HepG2 (cell line): ENCODE results near the gene POLR3GL. TPM values are rescaled to one million over a fixed set of nuclear protein-coding genes. Genes with fewer than 3 reads are reported as not detected.

ENCODE experiments used
- ARID4A ChIP-seq: sonication (generic); formaldehyde crosslinking; IDR thresholded peaks from 2 replicates; pipeline ENCODE4 v1.5.0; 2020; ENCODE audit warnings: mild to moderate bottlenecking, missing genetic modification reagents, borderline replicate concordance
- ASH2L ChIP-seq: fragments of 300-600, 200-600 bp; sonication (generic); IDR thresholded peaks from 2 replicates; pipeline ENCODE4 v1.7.0; 2017; ENCODE audit warnings: low read depth, mild to moderate bottlenecking, moderate library complexity, mixed read lengths, low read length; ENCODE audit not compliant: insufficient read length
- GRHL1 ChIP-seq: sonication (generic); formaldehyde crosslinking; conservative IDR thresholded peaks from 2 replicates; pipeline ENCODE4 v1.8.0; 2022; ENCODE audit warnings: missing genetic modification reagents
- HOXA9 ChIP-seq: sonication (generic); formaldehyde crosslinking; IDR thresholded peaks from 2 replicates; pipeline ENCODE4 v1.8.1; 2022; ENCODE audit warnings: missing genetic modification reagents, mild to moderate bottlenecking, moderate library complexity, borderline replicate concordance
- KDM4B ChIP-seq: sonication (generic); formaldehyde crosslinking; IDR thresholded peaks from 2 replicates; pipeline ENCODE4 v1.4.0; 2020; ENCODE audit warnings: missing genetic modification reagents
- NCOR1 ChIP-seq: fragments of 200-600 bp; sonication (generic); IDR thresholded peaks from 2 replicates; pipeline ENCODE4 v1.7.0; 2017; ENCODE audit warnings: antibody characterized with exemption, low read length, borderline replicate concordance
- NFYB ChIP-seq: sonication (generic); formaldehyde crosslinking; IDR thresholded peaks from 2 replicates; pipeline ENCODE4 v1.4.0; 2020; ENCODE audit warnings: missing genetic modification reagents
- PATZ1 ChIP-seq: sonication (generic); formaldehyde crosslinking; IDR thresholded peaks from 2 replicates; pipeline ENCODE4 v1.4.0; 2020; ENCODE audit warnings: missing genetic modification reagents
- PREB ChIP-seq: sonication (generic); formaldehyde crosslinking; IDR thresholded peaks from 2 replicates; pipeline ENCODE4 v1.4.0; 2020; ENCODE audit warnings: missing genetic modification reagents
- SALL2 ChIP-seq: sonication (generic); formaldehyde crosslinking; IDR thresholded peaks from 2 replicates; pipeline ENCODE4 v1.8.1; 2023; ENCODE audit warnings: mild to moderate bottlenecking, missing genetic modification reagents, inconsistent platforms
- SIN3A ChIP-seq: IDR thresholded peaks from 2 replicates; pipeline ENCODE4 v1.6.1; 2011; ENCODE audit warnings: low read depth, mild to moderate bottlenecking, control low read depth, low read length, borderline replicate concordance
- U2AF1 ChIP-seq: fragments of 200-400 bp; formaldehyde crosslinking; optimal IDR thresholded peaks from 2 replicates; pipeline ENCODE3; 2017; ENCODE audit warnings: mild to moderate bottlenecking, low read depth, low read length
- ZBTB46 ChIP-seq: sonication (generic); formaldehyde crosslinking; IDR thresholded peaks from 2 replicates; pipeline ENCODE4 v1.4.0; 2020; ENCODE audit warnings: mild to moderate bottlenecking, missing genetic modification reagents, borderline replicate concordance
- ZNF879 ChIP-seq: sonication (generic); formaldehyde crosslinking; IDR thresholded peaks from 2 replicates; pipeline ENCODE4 v1.8.1; 2023; ENCODE audit warnings: missing genetic modification reagents
- polyA plus RNA-seq, 8 experiments: library from polyadenylated mRNA; depleted of rRNA in 3 of 8; stranded (reverse) in 7 of 8; unstranded in 1 of 8; fragments of >200 nt; fragmentation: Illumina TruSeq in 4 of 8; extraction: Trizol in 4 of 8; gene quantifications; 2 replicates each; pipeline versions ENCODE4 v1.2.1 to v1.2.3, GENCODE V29; 2011 to 2016; ENCODE audit warnings: low read depth in 4 of 8, missing spikeins in 1 of 8, mixed read lengths in 1 of 8; ENCODE audit not compliant: insufficient read depth in 1 of 8
- total RNA-seq, 5 experiments: library from RNA; depleted of rRNA; stranded (reverse); fragments of >200 nt; fragmentation: Illumina TruSeq; extraction: Trizol; gene quantifications; 2 replicates each; pipeline ENCODE4 v1.2.3, GENCODE V29; 2016; ENCODE audit warnings: low read depth in 1 of 5
- TF ChIP-seq, protein P1 (sequence below): sonication (generic); formaldehyde crosslinking; IDR thresholded peaks from 2 replicates; pipeline ENCODE4 v1.5.1; 2020; ENCODE audit warnings: missing genetic modification reagents, mild to moderate bottlenecking, borderline replicate concordance

The POLR3GL gene
- total and polyA plus RNA-seq, 2 of the 13 experiments (the other 11 are each of a cell fraction or from before 2014, with no cell fraction given): 11.5 to 12.4 TPM

DNA sequence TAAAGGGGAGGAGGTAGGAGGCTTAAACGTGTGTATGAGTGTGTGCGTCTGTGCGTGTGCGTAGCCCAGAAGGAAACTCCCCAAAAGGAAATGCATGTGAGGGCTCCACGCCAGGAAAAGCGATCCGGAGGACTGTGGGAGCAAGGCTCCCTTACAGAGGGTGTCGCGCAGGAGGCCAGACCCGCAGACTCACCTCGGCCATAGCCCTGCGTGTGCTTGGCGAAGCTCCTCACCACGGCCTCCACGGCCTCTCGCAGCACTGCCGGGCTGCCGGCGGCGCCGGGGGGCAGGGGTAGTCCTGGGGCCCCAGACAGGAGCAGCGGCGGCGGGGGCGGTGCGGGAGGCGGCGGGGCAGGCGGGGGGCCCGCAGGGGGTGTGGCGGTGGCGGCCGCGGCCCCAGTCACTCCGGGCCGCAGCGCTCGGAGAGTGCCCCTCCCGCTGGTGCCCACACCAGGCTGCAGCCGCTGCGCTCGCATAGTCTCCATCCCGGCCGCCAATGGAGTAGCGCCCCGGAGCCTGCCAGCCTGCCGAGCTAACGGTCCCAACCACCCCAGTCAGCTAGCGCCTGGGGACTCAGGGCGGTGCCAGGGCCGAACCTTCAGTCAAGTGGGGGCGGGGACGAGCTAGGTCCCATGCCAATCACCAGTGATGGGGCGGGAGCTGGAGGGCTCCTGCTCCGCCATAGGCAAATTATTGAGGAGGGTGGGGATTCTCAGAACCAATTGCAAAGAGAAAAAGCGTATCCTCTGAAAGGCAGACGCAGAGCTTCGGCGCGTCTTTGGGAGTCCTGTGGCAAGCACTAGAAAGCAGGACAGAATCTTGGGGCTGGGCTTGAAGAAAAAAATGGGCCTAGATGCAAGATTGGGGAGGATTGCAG, 6.8 kb upstream of the POLR3GL start, which contains the start of gene LIX1L (continued):
- TF ChIP-seq PATZ1 (CRISPR knock-in tag) (peak; percentile 60), SIN3A (peak; percentile 44; the same call in 1 of the 2 replicates), PREB (CRISPR knock-in tag) (no peak), ARID4A (CRISPR knock-in tag) (peak; percentile 73; the same call in 1 of the 2 replicates), KDM4B (CRISPR knock-in tag) (no peak), GRHL1 (CRISPR knock-in tag) (no peak), SALL2 (peak; percentile 71; the same call in 1 of the 2 replicates), ASH2L (peak; percentile 66), NFYB (CRISPR knock-in tag) (peak; percentile 81), HOXA9 (CRISPR knock-in tag) (no peak), ZBTB46 (CRISPR knock-in tag) (no peak), NCOR1 (no peak), ZNF879 (CRISPR knock-in tag) (0 out of 2 replicates have a peak, but pooled peaks have one; percentile 39), U2AF1 (no peak)
- TF ChIP-seq, protein P1, sequence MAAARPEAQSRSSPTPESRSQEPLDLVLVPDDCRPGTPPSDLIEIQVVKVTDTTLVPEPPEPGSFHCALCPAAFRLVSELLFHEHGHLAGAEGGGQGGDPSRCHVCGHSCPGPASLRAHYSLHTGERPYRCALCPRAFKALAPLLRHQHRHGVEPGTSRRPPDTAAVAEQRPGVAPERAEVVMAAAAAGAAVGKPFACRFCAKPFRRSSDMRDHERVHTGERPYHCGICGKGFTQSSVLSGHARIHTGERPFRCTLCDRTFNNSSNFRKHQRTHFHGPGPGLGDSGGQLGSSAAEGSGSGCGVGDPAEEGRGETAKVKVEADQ (CRISPR knock-in tag): no peak
